DND-41 (cell line): Measurements from ENCODE around the gene PES1.

ENCODE experiments used
- ATAC-seq: fragments of 200-7000 bp; cut with Tn5 transposase; 3 replicates; pipeline ENCODE4 v1.9.1; 2021; ENCODE audit warnings: low read depth; ENCODE audit not compliant: insufficient read depth
- DNase-seq: peaks from one replicate; pipeline ENCODE4 v3.0.0-alpha.2; 2020
- H2AFZ ChIP-seq: 2 replicates; pipeline ENCODE4 v1.6.0; 2012; ENCODE audit warnings: low read depth, low read length
- H3K27ac ChIP-seq: 2 replicates; pipeline ENCODE4 v1.5.1; 2012; ENCODE audit warnings: low read length, inconsistent platforms
- H3K27me3 ChIP-seq: fragments of 200-600 bp; sonication (generic); 2 replicates; pipeline ENCODE4 v1.6.0; 2012; ENCODE audit warnings: low read length, mild to moderate bottlenecking, inconsistent platforms; ENCODE audit not compliant: insufficient read depth, poor library complexity
- H3K36me3 ChIP-seq: 2 replicates; pipeline ENCODE4 v1.5.1; 2012; ENCODE audit warnings: low read length, inconsistent platforms; ENCODE audit not compliant: insufficient read depth
- H3K4me1 ChIP-seq: 2 replicates; pipeline ENCODE4 v1.5.1; 2012; ENCODE audit warnings: mild to moderate bottlenecking, low read length; ENCODE audit not compliant: insufficient read depth
- H3K4me2 ChIP-seq: 2 replicates; pipeline ENCODE4 v1.6.0; 2012; ENCODE audit warnings: mild to moderate bottlenecking, moderate library complexity, low read length, inconsistent platforms; ENCODE audit not compliant: insufficient read depth
- H3K4me3 ChIP-seq, 2 experiments: fragments of 200-600 bp in 1 of 2; shearing (Covaris generic) in 1 of 2; 2 replicates each; pipeline ENCODE4 v1.5.1; 2012 to 2016; ENCODE audit warnings: inconsistent platforms in 2 of 2, low read length in 2 of 2, mild to moderate bottlenecking in 2 of 2, low read depth in 1 of 2, moderate library complexity in 1 of 2
- H3K79me2 ChIP-seq: 2 replicates; pipeline ENCODE4 v1.6.0; 2012; ENCODE audit warnings: low read length, inconsistent platforms; ENCODE audit not compliant: insufficient read depth
- H3K9ac ChIP-seq: 2 replicates; pipeline ENCODE4 v1.6.0; 2012; ENCODE audit warnings: low read depth, mild to moderate bottlenecking, inconsistent platforms, low read length, moderate library complexity
- H3K9me3 ChIP-seq: 2 replicates; pipeline ENCODE4 v1.5.1; 2012; ENCODE audit warnings: low read length, moderate library complexity, mild to moderate bottlenecking, inconsistent platforms; ENCODE audit not compliant: insufficient read depth, severe bottlenecking
- H4K20me1 ChIP-seq: 2 replicates; pipeline ENCODE4 v1.6.0; 2012; ENCODE audit warnings: low read length; ENCODE audit not compliant: insufficient read depth
- EZH2 ChIP-seq: IDR thresholded peaks from 3 replicates; pipeline ENCODE4 v1.6.1; 2012; ENCODE audit warnings: borderline replicate concordance, low read depth, mild to moderate bottlenecking, moderate library complexity, low read length, inconsistent platforms; ENCODE audit not compliant: severe bottlenecking
- TF ChIP-seq, protein P1 (sequence below): IDR thresholded peaks from 2 replicates; pipeline ENCODE4 v1.5.1; 2012; ENCODE audit warnings: borderline replicate concordance, low read length, moderate library complexity, mild to moderate bottlenecking; ENCODE audit not compliant: poor library complexity, severe bottlenecking; ENCODE audit errors: extremely low read depth

The PES1 gene

DNA sequence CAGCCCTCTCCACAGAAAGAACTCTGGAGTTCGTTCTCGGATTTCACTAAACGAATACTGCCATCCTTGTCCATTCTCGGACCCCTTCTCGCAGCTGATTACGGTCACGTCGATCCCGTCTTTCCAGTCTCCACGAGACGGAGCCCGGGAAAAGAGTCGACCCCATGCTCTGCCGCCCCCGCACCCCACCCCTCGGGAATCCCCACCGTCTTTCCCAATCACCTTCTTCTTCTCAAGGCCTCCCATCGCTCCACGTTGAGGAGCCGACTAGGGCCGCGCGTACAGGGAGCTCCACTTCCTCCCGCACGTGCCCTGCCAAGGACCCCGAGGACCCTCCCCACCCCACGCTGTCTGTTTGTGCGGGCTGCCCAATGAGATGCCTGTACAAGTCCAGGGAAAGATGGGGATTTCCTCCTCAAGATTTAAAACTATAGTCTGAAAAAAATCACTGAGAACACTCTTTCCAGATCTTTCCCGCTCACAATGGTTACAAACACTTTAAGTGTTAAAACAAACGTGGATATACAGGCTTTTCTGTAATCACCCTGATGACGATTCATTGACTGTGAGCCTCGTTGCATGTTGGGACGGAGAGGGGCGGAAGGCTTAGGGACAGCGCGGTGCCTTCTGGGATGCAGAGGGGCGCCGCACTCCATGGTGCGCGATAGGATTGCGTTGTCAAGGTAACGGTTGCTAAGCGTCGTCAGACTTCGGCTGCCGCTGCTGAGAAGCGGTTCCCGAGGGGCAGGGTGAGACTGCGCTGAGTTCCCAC is at the start of gene PES1:
TSS of gene PES1 (minus strand) at position 323 of the 772 bp plus-strand sequence. CDS start at position 246, 77 bp downstream.
- Histone ChIP-seq H3K36me3 (peaks cover 33% of the 10 kb centered on the region), H4K20me1 (peaks cover 22% of the 10 kb centered on the region; the same call in 1 of the 2 replicates), H3K27ac (peak within 1 kb of the TSS; percentile 97), H3K9me3 (no peaks in the 10 kb centered on the region), H2AFZ (peak within 1 kb of the TSS; percentile 71), H3K9ac (peak within 1 kb of the TSS; percentile 61), H3K4me2 (peak within 1 kb of the TSS; percentile 88), H3K4me1 (peaks cover 25% of the 10 kb centered on the region), H3K4me3 (peak within 1 kb of the TSS; percentile 62 to 70), H3K27me3 (no peaks in the 10 kb centered on the region), H3K79me2 (peaks cover 29% of the 10 kb centered on the region)
- ATAC-seq (peak; percentile 98), DNase-seq (peak; percentile 97)
- no peak for TF ChIP-seq EZH2
- TF ChIP-seq, protein P1, sequence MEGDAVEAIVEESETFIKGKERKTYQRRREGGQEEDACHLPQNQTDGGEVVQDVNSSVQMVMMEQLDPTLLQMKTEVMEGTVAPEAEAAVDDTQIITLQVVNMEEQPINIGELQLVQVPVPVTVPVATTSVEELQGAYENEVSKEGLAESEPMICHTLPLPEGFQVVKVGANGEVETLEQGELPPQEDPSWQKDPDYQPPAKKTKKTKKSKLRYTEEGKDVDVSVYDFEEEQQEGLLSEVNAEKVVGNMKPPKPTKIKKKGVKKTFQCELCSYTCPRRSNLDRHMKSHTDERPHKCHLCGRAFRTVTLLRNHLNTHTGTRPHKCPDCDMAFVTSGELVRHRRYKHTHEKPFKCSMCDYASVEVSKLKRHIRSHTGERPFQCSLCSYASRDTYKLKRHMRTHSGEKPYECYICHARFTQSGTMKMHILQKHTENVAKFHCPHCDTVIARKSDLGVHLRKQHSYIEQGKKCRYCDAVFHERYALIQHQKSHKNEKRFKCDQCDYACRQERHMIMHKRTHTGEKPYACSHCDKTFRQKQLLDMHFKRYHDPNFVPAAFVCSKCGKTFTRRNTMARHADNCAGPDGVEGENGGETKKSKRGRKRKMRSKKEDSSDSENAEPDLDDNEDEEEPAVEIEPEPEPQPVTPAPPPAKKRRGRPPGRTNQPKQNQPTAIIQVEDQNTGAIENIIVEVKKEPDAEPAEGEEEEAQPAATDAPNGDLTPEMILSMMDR, result no peak

DNA sequence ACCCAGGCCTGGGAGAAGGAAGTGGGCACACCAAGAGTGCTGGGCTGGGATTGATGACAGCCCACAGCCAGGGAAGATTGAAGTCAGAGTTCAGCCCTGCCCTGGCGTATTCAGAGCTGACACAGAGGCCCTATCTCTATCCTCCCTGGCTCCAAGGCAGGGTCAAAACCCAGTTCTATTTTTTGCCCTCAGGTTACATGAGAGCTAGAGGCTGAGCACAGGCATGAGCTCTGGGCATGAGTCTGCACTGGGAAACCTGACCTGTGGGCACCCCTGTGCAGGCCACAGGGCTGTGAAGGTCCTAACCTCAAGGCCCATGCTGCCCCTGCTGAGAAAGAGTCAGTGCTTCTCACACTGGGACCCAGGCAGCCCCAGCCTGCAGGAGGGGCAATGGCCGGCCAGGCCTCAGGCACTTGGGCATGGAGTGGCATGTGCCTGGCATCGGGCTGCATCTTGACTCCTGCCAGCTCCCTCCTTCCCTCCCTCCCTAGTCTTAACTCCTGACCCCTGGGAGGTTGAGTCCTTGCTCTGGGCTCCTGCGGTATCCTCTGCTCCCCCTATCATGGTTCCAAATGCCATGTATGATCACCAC is 49.2 kb upstream of the PES1 start:
- DNase-seq (no peak), ATAC-seq (no peak)
- Histone ChIP-seq H2AFZ (no peak overlapping the region), H3K36me3 (no peaks in the 10 kb centered on the region), H3K4me2 (no peak overlapping the region), H3K27ac (no peak overlapping the region), H3K79me2 (no peaks in the 10 kb centered on the region), H3K4me1 (peaks cover 11% of the 10 kb centered on the region), H3K27me3 (no peaks in the 10 kb centered on the region), H3K9ac (no peak overlapping the region), H3K4me3 (no peak overlapping the region), H3K9me3 (no peaks in the 10 kb centered on the region), H4K20me1 (no peaks in the 10 kb centered on the region)
- TF ChIP-seq, protein P1, result no peak
- TF ChIP-seq EZH2, result no peak

DNA sequence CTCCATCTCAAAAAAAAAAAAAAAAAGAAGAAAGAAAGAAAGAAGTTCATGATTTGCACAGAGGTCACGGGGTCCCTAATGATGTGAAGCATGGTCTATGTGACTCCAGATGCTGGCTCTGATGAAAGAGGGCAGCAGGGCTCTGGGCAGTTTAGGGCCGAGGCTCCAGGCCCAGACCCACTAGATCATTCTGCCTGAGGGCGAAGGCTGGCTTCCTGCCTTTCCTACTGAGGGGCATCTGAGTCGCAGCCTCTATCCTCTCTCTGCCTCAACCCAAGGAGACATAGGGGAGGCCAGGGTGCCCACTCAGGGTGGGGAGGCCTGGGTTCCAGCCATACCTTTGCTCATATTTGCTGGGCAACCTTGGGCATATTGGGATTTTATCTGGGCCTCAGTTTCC is 48.7 kb upstream of the PES1 start:
- Histone ChIP-seq H3K27me3 (no peaks in the 10 kb centered on the region), H3K4me1 (peaks cover 17% of the 10 kb centered on the region), H3K9me3 (no peaks in the 10 kb centered on the region), H4K20me1 (no peaks in the 10 kb centered on the region), H3K4me3 (no peak overlapping the region), H3K9ac (no peak overlapping the region), H3K27ac (no peak overlapping the region), H2AFZ (no peak overlapping the region), H3K79me2 (no peaks in the 10 kb centered on the region), H3K36me3 (no peaks in the 10 kb centered on the region), H3K4me2 (no peak overlapping the region)
- TF ChIP-seq, protein P1, result no peak
- TF ChIP-seq EZH2, result no peak
- DNase-seq (no peak), ATAC-seq (no peak)
